Lower leg skin (tissue), 3 donors: ENCODE results near the gene VPS52.

Experiments
- CTCF ChIP-seq, 3 donors: fragments of 450-650 bp; IDR thresholded peaks; one replicate each; pipeline ENCODE4 v1.5.1; 2016; ENCODE audit warnings: antibody characterized with exemption in 3 of 3, mild to moderate bottlenecking in 3 of 3, moderate library complexity in 2 of 3
- POLR2A ChIP-seq, 2 donors: fragments of 450-650 bp; IDR thresholded peaks; one replicate each; pipeline ENCODE4 v1.6.1; 2016 to 2017; ENCODE audit warnings: antibody characterized with exemption in 2 of 2, mild to moderate bottlenecking in 1 of 2, moderate library complexity in 1 of 2

- TF ChIP-seq CTCF (IDR thresholded peaks at IDR 0.05) (no peak), POLR2A (IDR thresholded peaks at IDR 0.05) (no peak)
Measured at GRCh38 chr6:33301877-33302276, 30.2 kb upstream of the VPS52 start.
